Natural killer cell (primary cell): ENCODE measurements around the gene ACHE. TPM values are rescaled to one million over a fixed set of nuclear protein-coding genes. Genes with fewer than 3 reads are reported as not detected.

Experiments used
- ATAC-seq, 3 donors: fragments of 150-1000 bp in 2 of 3; fragments of 200-7000 bp in 1 of 3; cut with Tn5 transposase; 1 replicate in 1 of 3; 2 replicates in 2 of 3; pipeline ENCODE4 v1.10.0; 2021; ENCODE audit warnings: mild to moderate bottlenecking in 2 of 3, moderate library complexity in 2 of 3
- DNase-seq, 2 donors: peaks; one replicate each; pipeline versions ENCODE4 v3.0.0 to v3.0.0-alpha.2; 2013 to 2021; ENCODE audit warnings: mixed read lengths in 1 of 2
- H3K27ac ChIP-seq: one replicate; pipeline ENCODE4 v1.5.1; 2013; ENCODE audit warnings: mild to moderate bottlenecking, low read length
- H3K27me3 ChIP-seq: one replicate; pipeline ENCODE4 v1.6.1; 2013; ENCODE audit warnings: low read length; ENCODE audit not compliant: control insufficient read depth, insufficient read depth
- H3K36me3 ChIP-seq: one replicate; pipeline ENCODE4 v1.6.1; 2013; ENCODE audit warnings: low read length; ENCODE audit not compliant: control insufficient read depth, insufficient read depth
- H3K4me1 ChIP-seq: one replicate; pipeline ENCODE4 v1.6.1; 2013; ENCODE audit warnings: low read length; ENCODE audit not compliant: control insufficient read depth, insufficient read depth
- H3K4me3 ChIP-seq: one replicate; pipeline ENCODE4 v1.5.1; 2013; ENCODE audit warnings: low read length
- H3K9me3 ChIP-seq: one replicate; pipeline ENCODE4 v1.6.1; 2013; ENCODE audit warnings: low read length; ENCODE audit not compliant: control insufficient read depth, insufficient read depth
- H3K27ac Mint-ChIP-seq, 2 donors: one replicate each; pipeline ENCODE4 v1.8.0; 2022; ENCODE audit warnings: mild to moderate bottlenecking in 2 of 2, mixed read lengths in 2 of 2, moderate library complexity in 1 of 2
- H3K27me3 Mint-ChIP-seq, 2 donors: one replicate each; pipeline ENCODE4 v1.8.0; 2022; ENCODE audit warnings: low read depth in 2 of 2, mixed read lengths in 2 of 2
- H3K36me3 Mint-ChIP-seq: one replicate; pipeline ENCODE4 v1.8.0; 2022; ENCODE audit warnings: mixed read lengths
- H3K4me1 Mint-ChIP-seq, 2 donors: one replicate each; pipeline ENCODE4 v1.8.0; 2022; ENCODE audit warnings: mixed read lengths in 2 of 2
- H3K4me3 Mint-ChIP-seq: one replicate; pipeline ENCODE4 v1.8.0; 2022; ENCODE audit warnings: mild to moderate bottlenecking, moderate library complexity, mixed read lengths
- H3K9me3 Mint-ChIP-seq, 2 donors: one replicate each; pipeline ENCODE4 v1.8.0; 2022; ENCODE audit warnings: mixed read lengths in 2 of 2
- WGBS: methylation state at CpG from one replicate; pipeline ENCODE4 v1.1.7; 2013; ENCODE audit warnings: missing lambda C conversion rate; ENCODE audit not compliant: insufficient coverage; 5-methylcytosine and 5-hydroxymethylcytosine counted together
- intact Hi-C: fragments of 100-400 bp; cut with micrococcal nuclease; formaldehyde crosslinking; loops from one replicate; pipeline ENCODE4 v1.14.2; 2022
- total RNA-seq, 4 donors: library from RNA; stranded (reverse); fragments of 120-200 nt in 1 of 4; gene quantifications; one replicate each; pipeline versions ENCODE4 v1.2.3 to v1.2.4, GENCODE V29; 2013 to 2022
- TF ChIP-seq, protein P1 (sequence below): fragments of 200-600 bp; IDR thresholded peaks from one replicate; pipeline ENCODE4 v1.8.0; 2022; ENCODE audit warnings: antibody characterized with exemption

ACHE gene
- total RNA-seq, 3 donors from 2014 or later (not counting 1 experiment from before 2014, with no cell fraction given) = 0.18 to 0.84 (median 0.47) TPM

DNA sequence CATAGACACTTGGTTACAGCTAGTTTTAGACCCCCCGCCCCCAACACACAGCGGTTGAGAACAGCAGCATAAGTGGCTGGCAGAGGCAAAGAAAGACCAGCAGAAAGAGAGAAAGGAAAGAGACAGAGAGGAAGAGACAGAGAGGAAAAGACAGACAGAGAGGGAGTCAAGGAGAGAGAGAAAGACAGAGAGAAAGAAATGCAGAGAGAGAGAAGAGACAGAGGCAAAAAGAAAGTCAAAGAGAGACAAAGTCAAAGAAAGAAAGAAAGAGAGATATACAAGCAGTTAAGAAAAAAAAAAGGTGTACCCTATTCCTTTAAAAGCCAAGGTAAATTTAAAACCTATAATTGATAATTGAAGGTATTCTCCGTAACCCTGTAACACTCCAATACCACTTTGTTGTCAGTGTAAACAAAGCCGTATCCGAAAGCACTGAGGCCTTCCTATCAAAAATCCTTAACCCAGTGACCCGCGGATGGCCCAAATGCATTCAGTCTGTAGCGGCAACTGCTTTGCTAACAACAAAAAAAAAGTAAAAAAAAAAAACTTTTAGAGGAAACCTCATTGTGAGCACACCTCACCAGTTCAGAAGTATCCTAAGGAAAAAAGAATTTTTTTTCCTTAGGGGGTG, 55.1 kb downstream of the ACHE start:
- H3K27ac ChIP-seq = no peak overlapping the region
- ATAC-seq = no peak
- no peaks in the 10 kb centered on the region for H3K9me3 ChIP-seq
- H3K27me3 ChIP-seq = no peaks in the 10 kb centered on the region
- intact Hi-C loops = no loop called here
- peaks cover 15% of the 10 kb centered on the region for H3K4me1 ChIP-seq
- Mint-ChIP-seq H3K4me3 (no peak overlapping the region), H3K27ac (no peak overlapping the region), H3K4me1 (peaks cover 5 to 14% of the 10 kb centered on the region in 2 donors), H3K27me3 (peaks cover 0 to 2% of the 10 kb centered on the region in 2 donors), H3K9me3 (no peaks in the 10 kb centered on the region), H3K36me3 (no peaks in the 10 kb centered on the region)
- TF ChIP-seq, protein P1, sequence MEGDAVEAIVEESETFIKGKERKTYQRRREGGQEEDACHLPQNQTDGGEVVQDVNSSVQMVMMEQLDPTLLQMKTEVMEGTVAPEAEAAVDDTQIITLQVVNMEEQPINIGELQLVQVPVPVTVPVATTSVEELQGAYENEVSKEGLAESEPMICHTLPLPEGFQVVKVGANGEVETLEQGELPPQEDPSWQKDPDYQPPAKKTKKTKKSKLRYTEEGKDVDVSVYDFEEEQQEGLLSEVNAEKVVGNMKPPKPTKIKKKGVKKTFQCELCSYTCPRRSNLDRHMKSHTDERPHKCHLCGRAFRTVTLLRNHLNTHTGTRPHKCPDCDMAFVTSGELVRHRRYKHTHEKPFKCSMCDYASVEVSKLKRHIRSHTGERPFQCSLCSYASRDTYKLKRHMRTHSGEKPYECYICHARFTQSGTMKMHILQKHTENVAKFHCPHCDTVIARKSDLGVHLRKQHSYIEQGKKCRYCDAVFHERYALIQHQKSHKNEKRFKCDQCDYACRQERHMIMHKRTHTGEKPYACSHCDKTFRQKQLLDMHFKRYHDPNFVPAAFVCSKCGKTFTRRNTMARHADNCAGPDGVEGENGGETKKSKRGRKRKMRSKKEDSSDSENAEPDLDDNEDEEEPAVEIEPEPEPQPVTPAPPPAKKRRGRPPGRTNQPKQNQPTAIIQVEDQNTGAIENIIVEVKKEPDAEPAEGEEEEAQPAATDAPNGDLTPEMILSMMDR = no peak
- WGBS = 97% methylated on average over 6 of the region's 8 CpGs
- H3K4me3 ChIP-seq = no peak overlapping the region
- H3K36me3 ChIP-seq = no peaks in the 10 kb centered on the region
- DNase-seq = no peak

Other genes with a start within 250 kb of the ACHE start
- not detected for gene ACTL6B, start 239.4 kb downstream of the ACHE start, total RNA-seq
- 100 to 1,000 TPM; 194 to 227 (median 212) TPM for gene GNB2, start 222.1 kb downstream of the ACHE start, total RNA-seq
- 100 to 1,000 TPM in 2 of 3 donors, 10 to 100 TPM in 1; 92.0 to 102 (median 101) TPM for gene GIGYF1, start 201.6 kb downstream of the ACHE start, total RNA-seq
- gene POP7, start 189.8 kb downstream of the ACHE start, total RNA-seq = 10 to 100 TPM; 17.6 to 22.1 (median 17.6) TPM
- gene EPO, start 175.4 kb downstream of the ACHE start, total RNA-seq = not detected
- not detected for gene ZAN, start 162.3 kb downstream of the ACHE start, total RNA-seq
- 1 to 10 TPM in 1 of 3 donors, under 1 TPM in 2; 0.66 to 1.5 (median 0.88) TPM for gene EPHB4, start 68.4 kb downstream of the ACHE start, total RNA-seq
- 10 to 100 TPM; 35.0 to 44.2 (median 38.1) TPM for gene SLC12A9, start 43.2 kb downstream of the ACHE start, total RNA-seq
- gene TRIP6, start 28.5 kb downstream of the ACHE start, total RNA-seq = 1 to 10 TPM; 1.1 to 3.5 (median 1.5) TPM
- gene SRRT, start 20.8 kb downstream of the ACHE start, total RNA-seq = 100 to 1,000 TPM; 281 to 307 (median 288) TPM
- 1 to 10 TPM; 1.0 to 1.9 (median 1.3) TPM for gene UFSP1, start 6.2 kb downstream of the ACHE start, total RNA-seq
- under 1 TPM in 1 of 3 donors, not detected in 2; 0.24 TPM for gene MUC3A, start 53.6 kb upstream of the ACHE start, total RNA-seq
- 1 to 10 TPM in 2 of 3 donors, not detected in 1; 1.2 to 4.6 TPM for gene MUC12, start 73.7 kb upstream of the ACHE start, total RNA-seq
- not detected for gene MUC17, start 124.2 kb upstream of the ACHE start, total RNA-seq
- 10 to 100 TPM; 53.6 to 75.8 (median 63.9) TPM for gene TRIM56, start 189.6 kb upstream of the ACHE start, total RNA-seq
- gene SERPINE1, start 231.2 kb upstream of the ACHE start, total RNA-seq = 1 to 10 TPM in 2 of 3 donors, under 1 TPM in 1; 0.48 to 5.5 (median 1.1) TPM